Nephron progenitor cell (in vitro differentiated cells): ENCODE data around the gene SKIL.

Source experiments
- DNase-seq: peaks from one replicate; pipeline ENCODE4 v3.0.0; 2021
- H3K27ac Mint-ChIP-seq: 2 replicates; pipeline ENCODE4 v1.8.0; 2021; ENCODE audit warnings: mild to moderate bottlenecking, moderate library complexity, mixed read lengths
- H3K27me3 Mint-ChIP-seq: 2 replicates; pipeline ENCODE4 v1.8.0; 2021; ENCODE audit warnings: mild to moderate bottlenecking, low read depth, mixed read lengths; ENCODE audit not compliant: poor library complexity
- H3K36me3 Mint-ChIP-seq: 2 replicates; pipeline ENCODE4 v1.8.0; 2021; ENCODE audit warnings: low read depth, mixed read lengths
- H3K4me1 Mint-ChIP-seq: 2 replicates; pipeline ENCODE4 v1.8.0; 2021; ENCODE audit warnings: mixed read lengths
- H3K4me3 Mint-ChIP-seq: 2 replicates; pipeline ENCODE4 v1.8.0; 2021; ENCODE audit warnings: mild to moderate bottlenecking, moderate library complexity, mixed read lengths
- H3K9me3 Mint-ChIP-seq: 2 replicates; pipeline ENCODE4 v1.8.0; 2021; ENCODE audit warnings: mild to moderate bottlenecking, moderate library complexity, mixed read lengths
- TF ChIP-seq, protein P1 (sequence below): fragments of 200-600 bp; sonication (generic); IDR thresholded peaks from 2 replicates; pipeline ENCODE4 v1.5.0; 2021; ENCODE audit warnings: antibody characterized with exemption

SKIL gene

DNA sequence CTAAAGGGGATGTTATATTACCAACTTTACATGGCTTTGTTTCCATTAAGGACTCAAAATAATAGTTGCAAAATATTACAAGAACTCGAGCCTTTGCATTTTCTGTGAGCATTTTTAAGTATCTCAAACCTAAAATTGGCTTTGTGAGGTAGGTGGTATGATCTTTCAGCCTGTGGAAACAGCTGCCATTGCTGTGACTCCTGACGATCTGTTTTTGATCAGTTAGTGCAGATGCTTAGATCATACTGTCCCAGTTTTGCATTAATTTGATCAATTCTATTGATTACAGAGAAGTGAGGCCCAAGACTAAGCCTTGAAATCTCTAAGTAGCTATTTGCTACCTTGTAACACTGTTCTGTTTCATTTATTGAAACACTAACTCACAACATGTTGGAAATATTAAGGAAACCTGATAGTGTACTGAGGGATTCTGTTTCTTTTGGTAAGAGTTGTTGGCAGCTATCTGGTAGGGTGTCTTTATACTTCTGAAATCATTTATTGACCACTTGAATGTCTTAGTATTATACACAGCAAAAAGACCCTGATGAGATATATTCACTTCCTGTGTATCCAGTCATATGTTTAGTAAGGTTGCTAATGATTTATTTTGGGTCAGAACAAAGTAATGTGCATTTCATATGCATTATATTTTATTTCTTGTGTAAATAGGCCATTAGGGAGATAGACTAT is 14.8 kb downstream of the SKIL start:
- Mint-ChIP-seq H3K27ac (peak overlapping the region; percentile 36), H3K4me1 (peaks cover 18% of the 10 kb centered on the region), H3K27me3 (no peaks in the 10 kb centered on the region), H3K4me3 (no peak overlapping the region), H3K9me3 (peaks cover 10% of the 10 kb centered on the region), H3K36me3 (peaks cover 60% of the 10 kb centered on the region)
- TF ChIP-seq, protein P1, sequence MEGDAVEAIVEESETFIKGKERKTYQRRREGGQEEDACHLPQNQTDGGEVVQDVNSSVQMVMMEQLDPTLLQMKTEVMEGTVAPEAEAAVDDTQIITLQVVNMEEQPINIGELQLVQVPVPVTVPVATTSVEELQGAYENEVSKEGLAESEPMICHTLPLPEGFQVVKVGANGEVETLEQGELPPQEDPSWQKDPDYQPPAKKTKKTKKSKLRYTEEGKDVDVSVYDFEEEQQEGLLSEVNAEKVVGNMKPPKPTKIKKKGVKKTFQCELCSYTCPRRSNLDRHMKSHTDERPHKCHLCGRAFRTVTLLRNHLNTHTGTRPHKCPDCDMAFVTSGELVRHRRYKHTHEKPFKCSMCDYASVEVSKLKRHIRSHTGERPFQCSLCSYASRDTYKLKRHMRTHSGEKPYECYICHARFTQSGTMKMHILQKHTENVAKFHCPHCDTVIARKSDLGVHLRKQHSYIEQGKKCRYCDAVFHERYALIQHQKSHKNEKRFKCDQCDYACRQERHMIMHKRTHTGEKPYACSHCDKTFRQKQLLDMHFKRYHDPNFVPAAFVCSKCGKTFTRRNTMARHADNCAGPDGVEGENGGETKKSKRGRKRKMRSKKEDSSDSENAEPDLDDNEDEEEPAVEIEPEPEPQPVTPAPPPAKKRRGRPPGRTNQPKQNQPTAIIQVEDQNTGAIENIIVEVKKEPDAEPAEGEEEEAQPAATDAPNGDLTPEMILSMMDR = no peak
- DNase-seq = no peak

GRCh38 chr3:170383567-170383966 is 26.1 kb downstream of the SKIL start:
- Mint-ChIP-seq H3K36me3 (peaks cover 77% of the 10 kb centered on the region), H3K4me1 (peaks cover 5% of the 10 kb centered on the region), H3K27me3 (no peaks in the 10 kb centered on the region), H3K27ac (peak overlapping the region; percentile 57), H3K9me3 (peaks cover 17% of the 10 kb centered on the region), H3K4me3 (no peak overlapping the region)
- TF ChIP-seq, protein P1 = no peak
- DNase-seq = no peak

DNA sequence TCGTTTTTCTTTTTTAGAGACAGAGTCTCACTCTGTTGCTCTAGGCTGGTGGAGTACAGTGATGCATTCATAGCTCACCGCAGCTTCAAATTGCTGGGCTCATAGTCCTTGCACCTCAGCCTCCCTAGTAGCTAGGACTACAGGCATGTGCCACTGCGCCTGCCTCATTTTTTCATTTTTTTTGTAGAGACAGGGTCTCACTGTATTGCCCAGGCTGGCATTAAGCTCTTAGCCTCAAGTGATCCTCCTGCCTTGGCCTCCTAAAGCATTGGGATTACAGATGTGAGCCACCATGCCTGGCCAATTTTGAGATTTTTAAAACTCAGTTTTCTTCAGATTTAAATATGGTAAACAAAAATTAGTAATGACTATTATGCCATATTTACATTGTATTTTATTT is 29.0 kb downstream of the SKIL start:
- peaks cover 83% of the 10 kb centered on the region for H3K36me3 Mint-ChIP-seq

DNA sequence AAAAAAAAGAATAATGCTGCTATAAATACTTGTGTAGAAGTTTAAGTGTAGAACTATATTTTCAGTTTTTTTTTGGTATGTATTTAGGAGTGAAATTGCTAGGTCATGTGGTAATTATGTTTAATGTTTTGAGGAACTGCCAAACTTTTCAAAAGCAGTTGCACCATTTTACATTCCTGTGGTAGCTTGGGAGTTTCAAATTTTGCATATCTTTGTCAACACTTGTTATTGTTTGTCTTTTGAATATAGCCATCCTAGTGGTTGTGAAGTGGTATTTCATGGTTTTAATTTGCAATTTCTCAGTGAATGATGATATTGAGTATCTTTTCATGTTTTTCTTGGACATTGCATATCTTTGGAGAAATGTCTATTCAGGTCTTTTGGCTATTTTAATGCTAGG is 30.4 kb downstream of the SKIL start:
- no peak overlapping the region for H3K27ac Mint-ChIP-seq
- H3K9me3 Mint-ChIP-seq = peaks cover 20% of the 10 kb centered on the region
- H3K4me3 Mint-ChIP-seq = no peak overlapping the region
- no peak for DNase-seq
- no peaks in the 10 kb centered on the region for H3K27me3 Mint-ChIP-seq
- TF ChIP-seq, protein P1 = no peak
- H3K36me3 Mint-ChIP-seq = peaks cover 89% of the 10 kb centered on the region
- peaks cover 7% of the 10 kb centered on the region for H3K4me1 Mint-ChIP-seq

More for the DNA sequence above, 29.0 kb downstream of the SKIL start:
- DNase-seq = no peak
- H3K27me3 Mint-ChIP-seq = no peaks in the 10 kb centered on the region
- H3K4me3 Mint-ChIP-seq = no peak overlapping the region
- peaks cover 20% of the 10 kb centered on the region for H3K9me3 Mint-ChIP-seq
- H3K4me1 Mint-ChIP-seq = peaks cover 7% of the 10 kb centered on the region
- H3K27ac Mint-ChIP-seq = no peak overlapping the region
- TF ChIP-seq, protein P1 = no peak

DNA sequence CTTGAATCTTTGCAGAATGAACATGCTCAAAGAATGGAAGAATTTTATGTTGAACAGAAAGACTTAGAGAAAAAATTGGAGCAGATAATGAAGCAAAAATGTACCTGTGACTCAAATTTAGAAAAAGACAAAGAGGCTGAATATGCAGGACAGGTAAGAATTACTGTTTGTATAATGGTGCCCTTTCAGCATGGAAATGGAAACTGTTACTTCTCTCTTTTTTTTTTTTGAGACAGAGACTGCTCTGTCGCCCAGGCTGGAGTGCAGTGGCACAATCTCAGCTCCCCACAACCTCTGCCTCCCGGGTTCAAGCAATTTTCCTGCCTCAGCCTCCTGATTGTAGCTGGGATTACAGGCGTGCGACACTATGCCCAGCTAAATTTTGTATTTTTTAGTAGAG is 33.6 kb downstream of the SKIL start:
- H3K27ac Mint-ChIP-seq = no peak overlapping the region
- no peak for DNase-seq
- H3K36me3 Mint-ChIP-seq = peaks cover 59% of the 10 kb centered on the region
- TF ChIP-seq, protein P1 = no peak
- H3K4me3 Mint-ChIP-seq = no peak overlapping the region
- peaks cover 7% of the 10 kb centered on the region for H3K4me1 Mint-ChIP-seq
- peaks cover 17% of the 10 kb centered on the region for H3K9me3 Mint-ChIP-seq
- H3K27me3 Mint-ChIP-seq = no peaks in the 10 kb centered on the region

GRCh38 chr3:170397685-170398084 is 40.2 kb downstream of the SKIL start:
- TF ChIP-seq, protein P1 = no peak
- Mint-ChIP-seq H3K36me3 (peaks cover 25% of the 10 kb centered on the region), H3K4me1 (peaks cover 9% of the 10 kb centered on the region), H3K27ac (peak overlapping the region; percentile 19), H3K4me3 (no peak overlapping the region), H3K27me3 (no peaks in the 10 kb centered on the region), H3K9me3 (peaks cover 8% of the 10 kb centered on the region)
- no peak for DNase-seq
